ENCODE data around the gene EPC1.

DNA sequence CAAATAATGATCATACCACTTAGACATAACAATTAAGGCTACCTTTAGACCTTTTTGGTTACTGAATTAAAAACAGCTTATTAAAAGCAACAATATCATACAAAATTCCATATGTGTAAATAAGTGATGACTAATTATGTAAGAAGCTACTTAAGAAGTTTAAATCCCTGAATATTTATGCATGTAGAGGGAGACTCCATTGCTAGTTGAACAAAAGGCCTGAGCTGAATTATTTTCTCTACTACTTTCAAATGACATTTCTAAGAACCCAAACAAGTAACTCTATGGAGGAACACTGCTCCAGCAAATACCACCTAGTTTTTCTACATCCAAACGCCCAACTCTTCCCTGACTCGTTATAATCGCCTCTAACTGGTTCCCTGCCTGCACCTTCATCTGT lies 31.5 kb downstream of the EPC1 start:
- TF ChIP-seq, protein P1, sequence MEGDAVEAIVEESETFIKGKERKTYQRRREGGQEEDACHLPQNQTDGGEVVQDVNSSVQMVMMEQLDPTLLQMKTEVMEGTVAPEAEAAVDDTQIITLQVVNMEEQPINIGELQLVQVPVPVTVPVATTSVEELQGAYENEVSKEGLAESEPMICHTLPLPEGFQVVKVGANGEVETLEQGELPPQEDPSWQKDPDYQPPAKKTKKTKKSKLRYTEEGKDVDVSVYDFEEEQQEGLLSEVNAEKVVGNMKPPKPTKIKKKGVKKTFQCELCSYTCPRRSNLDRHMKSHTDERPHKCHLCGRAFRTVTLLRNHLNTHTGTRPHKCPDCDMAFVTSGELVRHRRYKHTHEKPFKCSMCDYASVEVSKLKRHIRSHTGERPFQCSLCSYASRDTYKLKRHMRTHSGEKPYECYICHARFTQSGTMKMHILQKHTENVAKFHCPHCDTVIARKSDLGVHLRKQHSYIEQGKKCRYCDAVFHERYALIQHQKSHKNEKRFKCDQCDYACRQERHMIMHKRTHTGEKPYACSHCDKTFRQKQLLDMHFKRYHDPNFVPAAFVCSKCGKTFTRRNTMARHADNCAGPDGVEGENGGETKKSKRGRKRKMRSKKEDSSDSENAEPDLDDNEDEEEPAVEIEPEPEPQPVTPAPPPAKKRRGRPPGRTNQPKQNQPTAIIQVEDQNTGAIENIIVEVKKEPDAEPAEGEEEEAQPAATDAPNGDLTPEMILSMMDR (IDR thresholded peaks at IDR 0.05 in 8 of 11, conservative IDR thresholded peaks at IDR 0.05 in 3 of 11): no peak
- TF ChIP-seq POLR2A (IDR thresholded peaks at IDR 0.05): no peak
